Suprapubic skin (tissue), 4 donors: ENCODE results near the gene YIF1A. TPM values are rescaled to one million over a fixed set of nuclear protein-coding genes. Genes with fewer than 3 reads are reported as not detected.
A peak's percentile ranks its signal among the peaks of the same experiment; 100 is the strongest.

Experiments used
- DNase-seq, 2 donors: peaks; one replicate each; pipeline ENCODE4 v3.0.0-alpha.2; 2019; ENCODE audit warnings: low spot score in 2 of 2
- H3K27ac ChIP-seq: fragments of 200-600 bp; sonication (generic); one replicate; pipeline ENCODE4 v1.5.1; 2019
- H3K27me3 ChIP-seq: fragments of 200-600 bp; sonication (generic); one replicate; pipeline ENCODE4 v1.5.1; 2019
- H3K36me3 ChIP-seq: fragments of 200-600 bp; sonication (generic); one replicate; pipeline ENCODE4 v1.5.1; 2019
- H3K4me1 ChIP-seq: fragments of 200-600 bp; sonication (generic); one replicate; pipeline ENCODE4 v1.5.1; 2019
- H3K4me3 ChIP-seq: fragments of 200-600 bp; sonication (generic); one replicate; pipeline ENCODE4 v1.5.1; 2019; ENCODE audit warnings: mild to moderate bottlenecking
- H3K9me3 ChIP-seq: fragments of 200-600 bp; sonication (generic); one replicate; pipeline ENCODE4 v1.5.1; 2019
- EP300 ChIP-seq: sonication (generic); formaldehyde crosslinking; IDR thresholded peaks from one replicate; pipeline ENCODE4 v1.6.1; 2017; ENCODE audit warnings: antibody characterized with exemption
- POLR2A ChIP-seq, 2 donors: fragments of 450-650 bp; IDR thresholded peaks; one replicate each; pipeline ENCODE4 v1.6.1; 2017; ENCODE audit warnings: antibody characterized with exemption in 2 of 2, mild to moderate bottlenecking in 2 of 2, moderate library complexity in 2 of 2
- POLR2AphosphoS5 ChIP-seq, 3 donors: sonication (generic); formaldehyde crosslinking; IDR thresholded peaks; one replicate each; pipeline ENCODE4 v1.6.1; 2017; ENCODE audit warnings: antibody characterized with exemption in 3 of 3
- WGBS: methylation state at CpG from one replicate; pipeline ENCODE4 v1.1.5; 2018; 5-methylcytosine and 5-hydroxymethylcytosine counted together
- total RNA-seq, 4 donors: library from RNA; depleted of rRNA; stranded (reverse); fragments of >200 nt; gene quantifications; one replicate each; pipeline ENCODE4 v1.1.0, GENCODE V29; 2016
- TF ChIP-seq, protein P1 (sequence below), 2 donors: fragments of 200-600 bp in 1 of 2; fragments of 450-650 bp in 1 of 2; sonication (generic) in 1 of 2; IDR thresholded peaks; one replicate each; pipeline ENCODE4 v1.5.1; 2016 to 2019; ENCODE audit warnings: antibody characterized with exemption in 2 of 2, mild to moderate bottlenecking in 1 of 2, moderate library complexity in 1 of 2

Gene YIF1A
- total RNA-seq, 4 donors from 2014 or later, result 21.6 to 61.3 (median 56.1) TPM

DNA sequence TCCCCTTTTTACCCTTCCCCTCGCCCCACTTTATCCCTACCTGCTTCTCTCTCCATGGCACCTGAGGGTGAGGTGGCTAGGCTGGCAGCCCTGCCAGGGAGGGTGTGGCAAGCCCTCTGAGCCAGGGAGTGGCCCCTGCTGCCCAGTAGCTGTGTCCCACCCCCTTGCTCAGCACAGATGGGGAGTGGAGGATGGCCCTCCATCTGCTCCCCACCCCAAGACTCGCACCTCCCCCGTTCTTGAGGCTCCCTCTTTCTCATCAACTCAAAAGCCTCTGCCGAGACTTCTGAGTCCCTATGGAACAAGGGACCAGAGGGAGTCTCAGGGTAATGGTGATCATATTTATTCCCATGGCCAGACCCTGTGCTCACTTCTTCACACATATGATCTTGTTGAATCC lies 4.4 kb upstream of the YIF1A start:
- 70% methylated on average over 4 of the region's 4 CpGs for WGBS
- Histone ChIP-seq H3K27ac (no peak overlapping the region), H3K27me3 (peaks cover 55% of the 10 kb centered on the region), H3K4me1 (peaks cover 21% of the 10 kb centered on the region), H3K4me3 (no peak overlapping the region), H3K36me3 (no peaks in the 10 kb centered on the region), H3K9me3 (no peaks in the 10 kb centered on the region)
- TF ChIP-seq EP300, result no peak
- TF ChIP-seq, protein P1, sequence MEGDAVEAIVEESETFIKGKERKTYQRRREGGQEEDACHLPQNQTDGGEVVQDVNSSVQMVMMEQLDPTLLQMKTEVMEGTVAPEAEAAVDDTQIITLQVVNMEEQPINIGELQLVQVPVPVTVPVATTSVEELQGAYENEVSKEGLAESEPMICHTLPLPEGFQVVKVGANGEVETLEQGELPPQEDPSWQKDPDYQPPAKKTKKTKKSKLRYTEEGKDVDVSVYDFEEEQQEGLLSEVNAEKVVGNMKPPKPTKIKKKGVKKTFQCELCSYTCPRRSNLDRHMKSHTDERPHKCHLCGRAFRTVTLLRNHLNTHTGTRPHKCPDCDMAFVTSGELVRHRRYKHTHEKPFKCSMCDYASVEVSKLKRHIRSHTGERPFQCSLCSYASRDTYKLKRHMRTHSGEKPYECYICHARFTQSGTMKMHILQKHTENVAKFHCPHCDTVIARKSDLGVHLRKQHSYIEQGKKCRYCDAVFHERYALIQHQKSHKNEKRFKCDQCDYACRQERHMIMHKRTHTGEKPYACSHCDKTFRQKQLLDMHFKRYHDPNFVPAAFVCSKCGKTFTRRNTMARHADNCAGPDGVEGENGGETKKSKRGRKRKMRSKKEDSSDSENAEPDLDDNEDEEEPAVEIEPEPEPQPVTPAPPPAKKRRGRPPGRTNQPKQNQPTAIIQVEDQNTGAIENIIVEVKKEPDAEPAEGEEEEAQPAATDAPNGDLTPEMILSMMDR (IDR thresholded peaks at IDR 0.05), result no peak
- TF ChIP-seq POLR2A (IDR thresholded peaks at IDR 0.05), result no peak
- TF ChIP-seq POLR2AphosphoS5 (IDR thresholded peaks at IDR 0.05), result no peak
- DNase-seq, result no peak

DNA sequence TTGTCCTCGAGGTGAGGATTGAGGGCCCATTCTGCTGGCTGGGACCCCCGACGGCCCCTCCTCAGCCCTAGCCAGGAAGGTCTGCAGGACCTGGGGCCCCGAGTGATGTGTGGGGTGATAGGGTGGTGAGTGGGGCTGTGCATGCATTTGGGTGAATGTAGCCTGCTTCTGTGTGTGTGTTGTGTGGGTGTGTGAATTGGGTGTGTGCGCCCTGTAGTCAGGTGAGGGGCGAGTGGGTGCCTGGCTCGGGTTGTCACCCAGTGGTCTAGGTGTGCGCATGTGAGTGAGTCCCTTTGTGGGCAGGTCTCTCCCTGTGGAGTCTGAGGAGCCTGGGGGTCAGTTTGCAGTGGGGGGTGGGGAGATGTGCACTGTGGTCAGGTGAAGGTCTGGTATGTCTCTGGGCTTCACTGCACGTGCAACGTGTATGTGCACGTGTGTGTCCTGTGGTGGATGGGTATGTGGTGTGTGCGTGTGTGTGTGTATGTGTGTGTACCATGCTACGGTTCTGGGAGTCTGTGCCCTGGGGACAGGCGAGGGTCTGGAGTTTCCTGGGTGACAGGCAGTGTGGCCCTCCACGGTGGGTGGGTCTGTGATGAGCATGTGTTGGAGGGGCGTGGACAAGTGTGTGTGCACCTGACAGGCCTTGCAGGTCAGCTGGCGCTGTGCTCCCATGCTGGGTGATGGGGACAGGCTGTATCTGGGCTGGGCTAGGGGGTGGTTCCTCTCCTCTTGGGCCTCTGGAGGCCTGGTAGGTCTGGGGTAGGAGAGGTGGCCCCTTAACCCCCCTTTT lies 3.8 kb upstream of the YIF1A start:
- Histone ChIP-seq H3K4me1 (peaks cover 27% of the 10 kb centered on the region), H3K9me3 (no peaks in the 10 kb centered on the region), H3K27me3 (peaks cover 55% of the 10 kb centered on the region), H3K27ac (no peak overlapping the region), H3K36me3 (no peaks in the 10 kb centered on the region), H3K4me3 (peak overlapping the region; percentile 51)
- TF ChIP-seq EP300 (no peak), POLR2AphosphoS5 (IDR thresholded peaks at IDR 0.05) (no peak), POLR2A (IDR thresholded peaks at IDR 0.05) (no peak)
- 52% methylated on average over 16 of the region's 17 CpGs for WGBS
- peak in 1 of 2 donors; percentile 61 for DNase-seq

DNA sequence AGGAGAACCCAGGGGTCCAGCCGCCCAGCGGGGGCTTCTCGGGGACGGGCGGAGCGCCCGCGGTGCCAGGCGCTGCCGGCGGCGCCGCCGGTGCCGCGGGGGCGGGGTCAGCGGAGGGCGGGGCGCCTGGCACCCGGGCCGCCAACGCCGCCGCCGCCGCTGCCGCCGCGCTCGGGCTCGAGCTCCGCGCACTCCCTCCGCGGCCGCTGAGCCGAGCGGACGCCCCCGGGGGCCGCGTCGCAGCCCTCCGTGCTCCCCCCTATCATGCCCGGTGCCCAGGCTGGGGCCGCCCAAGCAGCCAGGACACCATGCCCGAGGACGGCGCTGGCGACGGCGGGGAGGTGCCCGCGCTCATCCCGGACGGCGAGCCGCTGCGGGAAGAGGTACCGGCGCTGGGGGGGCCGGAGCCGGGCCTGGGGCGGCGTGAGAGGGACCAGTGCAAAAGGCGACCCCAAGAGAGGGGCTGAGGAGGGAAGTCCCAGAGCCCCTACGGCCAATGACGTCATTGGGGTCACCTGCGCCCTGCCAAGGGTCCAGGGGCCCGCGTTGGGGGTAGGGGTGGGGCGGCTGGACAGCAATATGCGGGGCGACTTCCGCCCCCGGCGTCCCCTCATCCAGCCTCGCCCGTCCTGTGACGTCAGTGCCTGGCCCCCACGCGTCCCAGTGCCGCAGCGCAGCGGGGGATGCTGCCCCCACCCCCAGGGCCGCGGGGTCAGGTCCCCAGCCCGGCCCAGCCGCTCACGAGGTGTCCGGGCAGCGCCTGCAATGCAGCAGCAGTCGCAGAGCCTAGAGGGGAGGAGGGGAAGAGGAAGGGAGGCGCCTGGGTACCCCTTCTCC lies 3.0 kb upstream of the YIF1A start, which contains the start of gene TMEM151A:
Gene TMEM151A (plus strand): TSS at position 189 of the 837 bp plus-strand sequence. CDS start 120 bp downstream, at position 309.
- H3K27me3 ChIP-seq, result peaks cover 55% of the 10 kb centered on the region
- peaks cover 34% of the 10 kb centered on the region for H3K4me1 ChIP-seq
- TF ChIP-seq, protein P1 (IDR thresholded peaks at IDR 0.05), result no peak
- TF ChIP-seq EP300, result no peak
- TF ChIP-seq POLR2AphosphoS5 (IDR thresholded peaks at IDR 0.05), result no peak
- no peak for TF ChIP-seq POLR2A (IDR thresholded peaks at IDR 0.05)
- H3K27ac ChIP-seq, result no peak within 1 kb of the TSS
- H3K36me3 ChIP-seq, result no peaks in the 10 kb centered on the region
- DNase-seq, result peak in 1 of 2 donors; percentile 60
- WGBS, result 5% methylated on average over 4 of the region's 95 CpGs
- H3K9me3 ChIP-seq, result no peaks in the 10 kb centered on the region
- peak within 1 kb of the TSS; percentile 51 for H3K4me3 ChIP-seq

DNA sequence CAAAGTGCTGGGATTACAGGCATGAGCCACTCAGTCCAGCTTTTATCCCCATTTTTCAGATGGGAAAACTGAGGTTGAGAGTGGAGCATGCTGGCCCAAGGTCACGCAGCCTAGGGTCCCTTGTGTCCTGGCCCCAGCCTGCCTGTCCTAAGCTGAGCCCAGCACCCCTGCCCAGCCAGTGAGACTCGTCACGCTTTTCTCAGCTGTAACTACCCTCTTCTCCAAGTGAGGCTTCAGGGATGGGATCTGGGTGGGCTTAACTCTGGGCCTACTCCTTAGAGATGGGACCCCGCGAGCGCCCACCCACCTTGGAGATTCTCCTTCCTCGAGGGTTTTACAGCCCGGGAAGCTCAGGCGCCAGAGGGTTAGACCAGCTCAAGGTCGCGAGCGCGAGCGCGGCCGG lies 2.4 kb upstream of the YIF1A start:
- TF ChIP-seq, protein P1 (IDR thresholded peaks at IDR 0.05), result no peak
- peak in 1 of 2 donors; percentile 64 for DNase-seq
- peaks cover 34% of the 10 kb centered on the region for H3K4me1 ChIP-seq
- no peak overlapping the region for H3K27ac ChIP-seq
- WGBS, result 30% methylated on average over 3 of the region's 16 CpGs
- H3K27me3 ChIP-seq, result peaks cover 54% of the 10 kb centered on the region
- H3K4me3 ChIP-seq, result peak overlapping the region; percentile 51
- H3K9me3 ChIP-seq, result no peaks in the 10 kb centered on the region
- H3K36me3 ChIP-seq, result no peaks in the 10 kb centered on the region

DNA sequence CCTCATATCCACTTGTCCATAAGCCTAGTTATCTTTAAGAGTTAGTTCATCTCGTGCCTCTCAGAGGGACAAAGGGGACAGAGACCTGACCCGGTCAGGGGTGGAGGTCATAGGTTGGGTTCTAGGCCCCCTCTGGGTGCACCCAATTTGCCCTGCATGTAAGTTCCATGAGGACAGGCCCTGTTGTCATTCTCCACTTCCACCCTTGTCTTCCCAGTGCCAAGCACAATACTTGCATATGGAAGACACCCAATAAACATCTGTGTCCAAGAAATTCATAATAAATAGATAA lies 1.3 kb upstream of the YIF1A start:
- H3K36me3 ChIP-seq, result peaks cover 1% of the 10 kb centered on the region
- WGBS, result 88% methylated on average over 2 of the region's 2 CpGs
- TF ChIP-seq POLR2AphosphoS5 (IDR thresholded peaks at IDR 0.05) (no peak), POLR2A (IDR thresholded peaks at IDR 0.05) (no peak), EP300 (no peak)
- TF ChIP-seq, protein P1 (IDR thresholded peaks at IDR 0.05), result no peak
- DNase-seq, result no peak
- H3K27ac ChIP-seq, result no peak overlapping the region
- peaks cover 34% of the 10 kb centered on the region for H3K4me1 ChIP-seq
- H3K4me3 ChIP-seq, result no peak overlapping the region
- peaks cover 45% of the 10 kb centered on the region for H3K27me3 ChIP-seq
- no peaks in the 10 kb centered on the region for H3K9me3 ChIP-seq
